ENCODE measurements around the gene RHBG. TPM values are rescaled to one million over a fixed set of nuclear protein-coding genes. Genes with fewer than 3 reads are reported as not detected.

Gene RHBG
- total and polyA plus RNA-seq, 2 experiments from 2014 or later: 1.2 to 1.6 TPM

GRCh38 chr1:156391701-156392100, 22.7 kb downstream of the RHBG start:
- DNase-seq (ENCODE audit: low spot score) (no peak), ATAC-seq (no peak)
- no peak overlapping the region for H3K4me3 Mint-ChIP-seq
- Histone ChIP-seq H3K9me2 (ENCODE audit: insufficient read depth) (no peaks in the 10 kb centered on the region), H3K27ac (ENCODE audit: low read depth) (no peak overlapping the region), H3K36me3 (ENCODE audit: insufficient read depth) (no peaks in the 10 kb centered on the region), H3K4me3 (no peak overlapping the region), H3F3A (replicated peaks; ENCODE audit: low read depth) (peaks cover 27% of the 10 kb centered on the region), H3K4me1 (ENCODE audit: insufficient read depth) (peaks cover 46% of the 10 kb centered on the region), H3K4me2 (peak overlapping the region; percentile 33), H3K27me3 (ENCODE audit: insufficient read depth) (peaks cover 57% of the 10 kb centered on the region), H3K79me2 (replicated peaks; ENCODE audit: insufficient read depth) (no peaks in the 10 kb centered on the region), H4K20me1 (replicated peaks; ENCODE audit: insufficient read depth) (no peaks in the 10 kb centered on the region), H2AFZ (peak overlapping the region; percentile 92)
- peaks cover 54% of the 10 kb centered on the region for H3K4me1 Mint-ChIP-seq
- H3K27me3 Mint-ChIP-seq (ENCODE audit: insufficient read depth, low read depth, poor library complexity): peaks cover 51% of the 10 kb centered on the region
- no peak overlapping the region for H3K27ac Mint-ChIP-seq
- no peaks in the 10 kb centered on the region for H3K36me3 Mint-ChIP-seq (ENCODE audit: low read depth)
- no peaks in the 10 kb centered on the region; the same call in 2 of the 3 replicates for H3K9me3 Mint-ChIP-seq
- TF ChIP-seq JUNB (IDR thresholded peaks at IDR 0.05; ENCODE audit: unreplicated experiment): no peak
- TF ChIP-seq EZH2 (IDR thresholded peaks at IDR 0.05; ENCODE audit: low read depth, unreplicated experiment): no peak
- no peak for TF ChIP-seq EZH2phosphoT487 (IDR thresholded peaks at IDR 0.05; ENCODE audit: unreplicated experiment)
- TF ChIP-seq, protein P1, sequence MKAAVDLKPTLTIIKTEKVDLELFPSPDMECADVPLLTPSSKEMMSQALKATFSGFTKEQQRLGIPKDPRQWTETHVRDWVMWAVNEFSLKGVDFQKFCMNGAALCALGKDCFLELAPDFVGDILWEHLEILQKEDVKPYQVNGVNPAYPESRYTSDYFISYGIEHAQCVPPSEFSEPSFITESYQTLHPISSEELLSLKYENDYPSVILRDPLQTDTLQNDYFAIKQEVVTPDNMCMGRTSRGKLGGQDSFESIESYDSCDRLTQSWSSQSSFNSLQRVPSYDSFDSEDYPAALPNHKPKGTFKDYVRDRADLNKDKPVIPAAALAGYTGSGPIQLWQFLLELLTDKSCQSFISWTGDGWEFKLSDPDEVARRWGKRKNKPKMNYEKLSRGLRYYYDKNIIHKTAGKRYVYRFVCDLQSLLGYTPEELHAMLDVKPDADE (IDR thresholded peaks at IDR 0.05): no peak
- no peak for TF ChIP-seq CREB1 (CRISPR knock-in tag; IDR thresholded peaks at IDR 0.05; ENCODE audit: low read depth)
- TF ChIP-seq, protein P2, sequence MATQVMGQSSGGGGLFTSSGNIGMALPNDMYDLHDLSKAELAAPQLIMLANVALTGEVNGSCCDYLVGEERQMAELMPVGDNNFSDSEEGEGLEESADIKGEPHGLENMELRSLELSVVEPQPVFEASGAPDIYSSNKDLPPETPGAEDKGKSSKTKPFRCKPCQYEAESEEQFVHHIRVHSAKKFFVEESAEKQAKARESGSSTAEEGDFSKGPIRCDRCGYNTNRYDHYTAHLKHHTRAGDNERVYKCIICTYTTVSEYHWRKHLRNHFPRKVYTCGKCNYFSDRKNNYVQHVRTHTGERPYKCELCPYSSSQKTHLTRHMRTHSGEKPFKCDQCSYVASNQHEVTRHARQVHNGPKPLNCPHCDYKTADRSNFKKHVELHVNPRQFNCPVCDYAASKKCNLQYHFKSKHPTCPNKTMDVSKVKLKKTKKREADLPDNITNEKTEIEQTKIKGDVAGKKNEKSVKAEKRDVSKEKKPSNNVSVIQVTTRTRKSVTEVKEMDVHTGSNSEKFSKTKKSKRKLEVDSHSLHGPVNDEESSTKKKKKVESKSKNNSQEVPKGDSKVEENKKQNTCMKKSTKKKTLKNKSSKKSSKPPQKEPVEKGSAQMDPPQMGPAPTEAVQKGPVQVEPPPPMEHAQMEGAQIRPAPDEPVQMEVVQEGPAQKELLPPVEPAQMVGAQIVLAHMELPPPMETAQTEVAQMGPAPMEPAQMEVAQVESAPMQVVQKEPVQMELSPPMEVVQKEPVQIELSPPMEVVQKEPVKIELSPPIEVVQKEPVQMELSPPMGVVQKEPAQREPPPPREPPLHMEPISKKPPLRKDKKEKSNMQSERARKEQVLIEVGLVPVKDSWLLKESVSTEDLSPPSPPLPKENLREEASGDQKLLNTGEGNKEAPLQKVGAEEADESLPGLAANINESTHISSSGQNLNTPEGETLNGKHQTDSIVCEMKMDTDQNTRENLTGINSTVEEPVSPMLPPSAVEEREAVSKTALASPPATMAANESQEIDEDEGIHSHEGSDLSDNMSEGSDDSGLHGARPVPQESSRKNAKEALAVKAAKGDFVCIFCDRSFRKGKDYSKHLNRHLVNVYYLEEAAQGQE (IDR thresholded peaks at IDR 0.05; ENCODE audit: unreplicated experiment): no peak
- TF ChIP-seq STAT1 (IDR thresholded peaks at IDR 0.05; ENCODE audit: unreplicated experiment): no peak
- TF ChIP-seq, protein P3, sequence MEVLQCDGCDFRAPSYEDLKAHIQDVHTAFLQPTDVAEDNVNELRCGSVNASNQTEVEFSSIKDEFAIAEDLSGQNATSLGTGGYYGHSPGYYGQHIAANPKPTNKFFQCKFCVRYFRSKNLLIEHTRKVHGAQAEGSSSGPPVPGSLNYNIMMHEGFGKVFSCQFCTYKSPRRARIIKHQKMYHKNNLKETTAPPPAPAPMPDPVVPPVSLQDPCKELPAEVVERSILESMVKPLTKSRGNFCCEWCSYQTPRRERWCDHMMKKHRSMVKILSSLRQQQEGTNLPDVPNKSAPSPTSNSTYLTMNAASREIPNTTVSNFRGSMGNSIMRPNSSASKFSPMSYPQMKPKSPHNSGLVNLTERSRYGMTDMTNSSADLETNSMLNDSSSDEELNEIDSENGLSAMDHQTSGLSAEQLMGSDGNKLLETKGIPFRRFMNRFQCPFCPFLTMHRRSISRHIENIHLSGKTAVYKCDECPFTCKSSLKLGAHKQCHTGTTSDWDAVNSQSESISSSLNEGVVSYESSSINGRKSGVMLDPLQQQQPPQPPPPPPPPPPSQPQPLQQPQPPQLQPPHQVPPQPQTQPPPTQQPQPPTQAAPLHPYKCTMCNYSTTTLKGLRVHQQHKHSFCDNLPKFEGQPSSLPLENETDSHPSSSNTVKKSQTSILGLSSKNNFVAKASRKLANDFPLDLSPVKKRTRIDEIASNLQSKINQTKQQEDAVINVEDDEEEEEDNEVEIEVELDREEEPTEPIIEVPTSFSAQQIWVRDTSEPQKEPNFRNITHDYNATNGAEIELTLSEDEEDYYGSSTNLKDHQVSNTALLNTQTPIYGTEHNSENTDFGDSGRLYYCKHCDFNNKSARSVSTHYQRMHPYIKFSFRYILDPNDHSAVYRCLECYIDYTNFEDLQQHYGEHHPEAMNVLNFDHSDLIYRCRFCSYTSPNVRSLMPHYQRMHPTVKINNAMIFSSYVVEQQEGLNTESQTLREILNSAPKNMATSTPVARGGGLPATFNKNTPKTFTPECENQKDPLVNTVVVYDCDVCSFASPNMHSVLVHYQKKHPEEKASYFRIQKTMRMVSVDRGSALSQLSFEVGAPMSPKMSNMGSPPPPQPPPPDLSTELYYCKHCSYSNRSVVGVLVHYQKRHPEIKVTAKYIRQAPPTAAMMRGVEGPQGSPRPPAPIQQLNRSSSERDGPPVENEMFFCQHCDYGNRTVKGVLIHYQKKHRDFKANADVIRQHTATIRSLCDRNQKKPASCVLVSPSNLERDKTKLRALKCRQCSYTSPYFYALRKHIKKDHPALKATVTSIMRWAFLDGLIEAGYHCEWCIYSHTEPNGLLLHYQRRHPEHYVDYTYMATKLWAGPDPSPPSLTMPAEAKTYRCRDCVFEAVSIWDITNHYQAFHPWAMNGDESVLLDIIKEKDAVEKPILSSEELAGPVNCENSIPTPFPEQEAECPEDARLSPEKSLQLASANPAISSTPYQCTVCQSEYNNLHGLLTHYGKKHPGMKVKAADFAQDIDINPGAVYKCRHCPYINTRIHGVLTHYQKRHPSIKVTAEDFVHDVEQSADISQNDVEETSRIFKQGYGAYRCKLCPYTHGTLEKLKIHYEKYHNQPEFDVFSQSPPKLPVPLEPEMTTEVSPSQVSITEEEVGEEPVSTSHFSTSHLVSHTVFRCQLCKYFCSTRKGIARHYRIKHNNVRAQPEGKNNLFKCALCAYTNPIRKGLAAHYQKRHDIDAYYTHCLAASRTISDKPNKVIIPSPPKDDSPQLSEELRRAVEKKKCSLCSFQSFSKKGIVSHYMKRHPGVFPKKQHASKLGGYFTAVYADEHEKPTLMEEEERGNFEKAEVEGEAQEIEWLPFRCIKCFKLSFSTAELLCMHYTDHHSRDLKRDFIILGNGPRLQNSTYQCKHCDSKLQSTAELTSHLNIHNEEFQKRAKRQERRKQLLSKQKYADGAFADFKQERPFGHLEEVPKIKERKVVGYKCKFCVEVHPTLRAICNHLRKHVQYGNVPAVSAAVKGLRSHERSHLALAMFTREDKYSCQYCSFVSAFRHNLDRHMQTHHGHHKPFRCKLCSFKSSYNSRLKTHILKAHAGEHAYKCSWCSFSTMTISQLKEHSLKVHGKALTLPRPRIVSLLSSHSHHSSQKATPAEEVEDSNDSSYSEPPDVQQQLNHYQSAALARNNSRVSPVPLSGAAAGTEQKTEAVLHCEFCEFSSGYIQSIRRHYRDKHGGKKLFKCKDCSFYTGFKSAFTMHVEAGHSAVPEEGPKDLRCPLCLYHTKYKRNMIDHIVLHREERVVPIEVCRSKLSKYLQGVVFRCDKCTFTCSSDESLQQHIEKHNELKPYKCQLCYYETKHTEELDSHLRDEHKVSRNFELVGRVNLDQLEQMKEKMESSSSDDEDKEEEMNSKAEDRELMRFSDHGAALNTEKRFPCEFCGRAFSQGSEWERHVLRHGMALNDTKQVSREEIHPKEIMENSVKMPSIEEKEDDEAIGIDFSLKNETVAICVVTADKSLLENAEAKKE (CRISPR knock-in tag; IDR thresholded peaks at IDR 0.05): no peak
- TF ChIP-seq NANOG (IDR thresholded peaks at IDR 0.05; ENCODE audit: borderline replicate concordance): no peak
- no peak for TF ChIP-seq POLR2AphosphoS5 (IDR thresholded peaks at IDR 0.05; ENCODE audit: low read depth)
- TF ChIP-seq CTCF (conservative IDR thresholded peaks at IDR 0.05; ENCODE audit: low read depth in 2 of 2): no peak
- TF ChIP-seq ZNF331 (CRISPR knock-in tag; IDR thresholded peaks at IDR 0.05; ENCODE audit: low read depth): no peak
- no peak for TF ChIP-seq ZNF114 (CRISPR knock-in tag; IDR thresholded peaks at IDR 0.05)

All from GM23338 (cell line).